ENCODE data around the gene TREML4. TPM values are rescaled to one million over a fixed set of nuclear protein-coding genes. Genes with fewer than 3 reads are reported as not detected.

Gene TREML4
- total RNA-seq, 1 donor from 2014 or later, result not detected

DNA sequence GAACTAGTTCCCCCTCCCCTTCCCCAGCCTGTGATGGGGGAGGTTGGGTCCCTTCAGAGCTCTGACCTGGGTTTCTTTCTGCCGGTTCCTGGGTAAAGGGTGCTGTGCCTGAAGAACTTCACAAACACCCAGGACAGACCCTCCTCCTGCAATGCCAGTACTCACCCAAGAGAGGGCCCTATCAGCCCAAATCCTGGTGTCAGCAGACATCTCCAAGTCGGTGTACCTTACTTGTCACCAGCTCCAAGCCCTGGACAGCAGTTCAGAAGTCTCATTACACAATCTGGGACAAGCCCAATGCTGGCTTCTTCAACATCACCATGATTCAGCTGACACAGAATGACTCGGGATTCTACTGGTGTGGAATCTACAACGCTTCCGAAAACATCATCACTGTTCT lies 467 bp downstream of the TREML4 start:
- Histone ChIP-seq H3K27me3 (no peaks in the 10 kb centered on the region), H3K9me3 (no peaks in the 10 kb centered on the region), H3K36me3 (no peaks in the 10 kb centered on the region), H3K4me1 (no peaks in the 10 kb centered on the region), H3K4me3 (no peak overlapping the region), H3K27ac (no peak overlapping the region)
- intact Hi-C loops (cut with DNase I), result no loop called here
- TF ChIP-seq POLR2AphosphoS5 (IDR thresholded peaks at IDR 0.05; ENCODE audit: insufficient read depth in 1 of 2, low read depth in 1 of 2), result no peak
- no peak for TF ChIP-seq POLR2A (IDR thresholded peaks at IDR 0.05)
- TF ChIP-seq CTCF (IDR thresholded peaks at IDR 0.05), result no peak
- no peak for DNase-seq (ENCODE audit: extremely low spot score in 2 of 2)

GRCh38 chr6:41229721-41230120 lies 1.6 kb downstream of the TREML4 start:
- Histone ChIP-seq H3K4me1 (no peaks in the 10 kb centered on the region), H3K36me3 (no peaks in the 10 kb centered on the region), H3K4me3 (no peak overlapping the region), H3K27me3 (no peaks in the 10 kb centered on the region), H3K27ac (no peak overlapping the region), H3K9me3 (no peaks in the 10 kb centered on the region)
- no peak for DNase-seq (ENCODE audit: extremely low spot score in 2 of 2)
- intact Hi-C loops (cut with DNase I), result no loop called here
- TF ChIP-seq CTCF (IDR thresholded peaks at IDR 0.05) (no peak), POLR2AphosphoS5 (IDR thresholded peaks at IDR 0.05; ENCODE audit: insufficient read depth in 1 of 2, low read depth in 1 of 2) (no peak), POLR2A (IDR thresholded peaks at IDR 0.05) (no peak)

- Histone ChIP-seq H3K36me3 (no peaks in the 10 kb centered on the region), H3K27ac (no peak overlapping the region), H3K4me1 (no peaks in the 10 kb centered on the region), H3K9me3 (no peaks in the 10 kb centered on the region), H3K4me3 (no peak overlapping the region), H3K27me3 (no peaks in the 10 kb centered on the region)
- DNase-seq (ENCODE audit: extremely low spot score in 2 of 2), result no peak
- intact Hi-C loops (cut with DNase I), result no loop called here
- TF ChIP-seq POLR2A (IDR thresholded peaks at IDR 0.05) (no peak), CTCF (IDR thresholded peaks at IDR 0.05) (no peak), POLR2AphosphoS5 (IDR thresholded peaks at IDR 0.05; ENCODE audit: insufficient read depth in 1 of 2, low read depth in 1 of 2) (no peak)
Observed at GRCh38 chr6:41231246-41231645, 3.1 kb downstream of the TREML4 start.

DNA sequence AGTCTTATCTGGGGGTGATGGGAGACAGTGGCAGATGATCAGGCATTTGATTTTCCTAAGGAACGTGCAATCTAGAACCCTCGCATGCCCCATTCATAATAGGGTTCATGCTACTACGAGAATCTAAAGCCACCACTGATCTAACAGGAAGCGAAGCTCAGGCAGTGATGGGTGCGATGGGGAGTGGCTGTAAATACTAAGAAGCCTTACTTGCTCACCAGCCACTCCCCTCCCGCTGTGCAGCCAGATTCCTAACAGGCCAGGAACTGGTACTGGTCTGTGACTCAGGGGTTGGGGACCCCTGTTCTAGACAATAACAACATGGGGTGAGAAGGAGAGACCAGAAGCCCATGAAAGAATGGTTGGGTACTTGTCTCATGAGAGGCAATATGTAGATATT lies 4.5 kb downstream of the TREML4 start:
- no peak overlapping the region for H3K4me3 ChIP-seq
- H3K4me1 ChIP-seq, result no peaks in the 10 kb centered on the region
- no peaks in the 10 kb centered on the region for H3K36me3 ChIP-seq
- no peak overlapping the region for H3K27ac ChIP-seq
- TF ChIP-seq POLR2A (IDR thresholded peaks at IDR 0.05) (no peak), CTCF (IDR thresholded peaks at IDR 0.05) (no peak), POLR2AphosphoS5 (IDR thresholded peaks at IDR 0.05; ENCODE audit: insufficient read depth in 1 of 2, low read depth in 1 of 2) (no peak)
- H3K9me3 ChIP-seq, result no peaks in the 10 kb centered on the region
- no peaks in the 10 kb centered on the region for H3K27me3 ChIP-seq
- intact Hi-C loops (cut with DNase I), result no loop called here
- DNase-seq (ENCODE audit: extremely low spot score in 2 of 2), result no peak

GRCh38 chr6:41236276-41236675 lies 8.1 kb downstream of the TREML4 start:
- H3K9me3 ChIP-seq, result no peaks in the 10 kb centered on the region
- H3K4me3 ChIP-seq, result no peak overlapping the region
- H3K36me3 ChIP-seq, result no peaks in the 10 kb centered on the region
- DNase-seq (ENCODE audit: extremely low spot score in 2 of 2), result no peak
- intact Hi-C loops (cut with DNase I), result no loop called here
- TF ChIP-seq POLR2AphosphoS5 (IDR thresholded peaks at IDR 0.05; ENCODE audit: insufficient read depth in 1 of 2, low read depth in 1 of 2) (no peak), CTCF (IDR thresholded peaks at IDR 0.05) (no peak), POLR2A (IDR thresholded peaks at IDR 0.05) (no peak)
- H3K27me3 ChIP-seq, result no peaks in the 10 kb centered on the region
- no peaks in the 10 kb centered on the region for H3K4me1 ChIP-seq
- H3K27ac ChIP-seq, result no peak overlapping the region
